HG03565 (cell line): Measurements from ENCODE around the gene ITGA5.
"Not testable (repeated sequence)": the region's sequence is repeated elsewhere in the genome, so short reads cannot be mapped to it uniquely, and the experiment has no call there.

ENCODE experiments used
- ATAC-seq: cut with Tn5 transposase; IDR thresholded peaks from one replicate; pipeline ENCODE4 v1.9.1; 2021; ENCODE audit warnings: mild to moderate bottlenecking, moderate library complexity; ENCODE audit not compliant: unreplicated experiment

Gene ITGA5

GRCh38 chr12:54356228-54356627 is 62.8 kb downstream of the ITGA5 start:
- ATAC-seq, result no peak

GRCh38 chr12:54355104-54355815 is 63.8 kb downstream of the ITGA5 start:
- no peak for ATAC-seq

- ATAC-seq, result not testable (repeated sequence)
These were observed 64.8 kb downstream of the ITGA5 start for GRCh38 chr12:54354271-54354670.

GRCh38 chr12:54352891-54353874 is 65.9 kb downstream of the ITGA5 start:
- ATAC-seq, result no peak

GRCh38 chr12:54352022-54352531 is 67.0 kb downstream of the ITGA5 start:
- no peak for ATAC-seq

GRCh38 chr12:54351341-54351740 is 67.7 kb downstream of the ITGA5 start:
- ATAC-seq, result no peak

GRCh38 chr12:54350743-54351142 is 68.3 kb downstream of the ITGA5 start:
- ATAC-seq, result no peak

- ATAC-seq, result no peak
These were observed 69.4 kb downstream of the ITGA5 start for GRCh38 chr12:54349679-54350078.

GRCh38 chr12:54349036-54349435 is 70.0 kb downstream of the ITGA5 start:
- ATAC-seq, result no peak
